Urinary bladder (tissue), 4 donors: ENCODE measurements around the gene GLI3. TPM values are rescaled to one million over a fixed set of nuclear protein-coding genes. Genes with fewer than 3 reads are reported as not detected.

Experiments used
- DNase-seq: peaks from one replicate; pipeline ENCODE4 v3.0.0-alpha.2; 2015; ENCODE audit errors: extremely low spot score
- H3K27ac ChIP-seq: one replicate; pipeline ENCODE4 v1.5.1; 2013; ENCODE audit warnings: low read depth, mild to moderate bottlenecking, moderate library complexity
- H3K36me3 ChIP-seq: one replicate; pipeline ENCODE4 v1.6.1; 2013; ENCODE audit warnings: mild to moderate bottlenecking, moderate library complexity; ENCODE audit not compliant: insufficient read depth
- H3K4me1 ChIP-seq: one replicate; pipeline ENCODE4 v1.6.1; 2013; ENCODE audit warnings: mild to moderate bottlenecking, moderate library complexity; ENCODE audit not compliant: insufficient read depth
- H3K4me3 ChIP-seq: one replicate; pipeline ENCODE4 v1.5.1; 2013; ENCODE audit warnings: low read depth, low read length
- WGBS: extraction: QIAGEN DNeasy Blood & Tissue Kit; methylation state at CpG from one replicate; pipeline ENCODE4 v1.1.7; 2013; 5-methylcytosine and 5-hydroxymethylcytosine counted together
- polyA plus RNA-seq: library from polyadenylated mRNA; stranded (reverse); fragments of 200-250 nt; gene quantifications from one replicate; pipeline ENCODE4 v1.2.3, GENCODE V29; 2013
- total RNA-seq: library from RNA; depleted of rRNA; stranded (reverse); fragments of >200 nt; gene quantifications from one replicate; pipeline ENCODE4 v1.2.3, GENCODE V29; 2014
- donor health status: healthy with polysubstance abuse.
- donor health status: healthy.

GLI3 gene
- total and polyA plus RNA-seq, 2 donors = 8.1 to 23.2 TPM

DNA sequence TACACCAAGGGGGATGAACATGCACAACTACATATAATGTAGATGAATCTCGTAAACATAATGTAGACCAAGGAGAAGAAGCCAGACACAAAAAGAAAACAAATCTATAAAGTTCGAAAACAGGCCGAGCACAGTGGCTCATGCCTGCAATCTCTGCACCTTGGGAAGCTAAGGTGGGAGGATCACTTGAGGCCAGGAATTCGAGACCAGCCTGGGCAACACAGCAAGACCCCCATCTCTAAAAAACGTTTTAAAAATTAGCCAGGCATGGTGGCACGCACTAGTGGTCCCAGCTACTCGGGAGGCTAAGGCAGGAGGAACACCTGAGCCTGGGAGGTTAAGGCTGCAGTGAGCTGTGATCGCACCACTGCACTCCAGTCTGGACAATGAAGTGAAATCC lies 68.5 kb downstream of the GLI3 start:
- H3K27ac ChIP-seq = no peak overlapping the region
- DNase-seq = no peak
- H3K36me3 ChIP-seq = no peaks in the 10 kb centered on the region
- H3K4me1 ChIP-seq = peaks cover 1% of the 10 kb centered on the region
- WGBS = 93% methylated on average over 8 of the region's 8 CpGs
- H3K4me3 ChIP-seq = no peak overlapping the region

DNA sequence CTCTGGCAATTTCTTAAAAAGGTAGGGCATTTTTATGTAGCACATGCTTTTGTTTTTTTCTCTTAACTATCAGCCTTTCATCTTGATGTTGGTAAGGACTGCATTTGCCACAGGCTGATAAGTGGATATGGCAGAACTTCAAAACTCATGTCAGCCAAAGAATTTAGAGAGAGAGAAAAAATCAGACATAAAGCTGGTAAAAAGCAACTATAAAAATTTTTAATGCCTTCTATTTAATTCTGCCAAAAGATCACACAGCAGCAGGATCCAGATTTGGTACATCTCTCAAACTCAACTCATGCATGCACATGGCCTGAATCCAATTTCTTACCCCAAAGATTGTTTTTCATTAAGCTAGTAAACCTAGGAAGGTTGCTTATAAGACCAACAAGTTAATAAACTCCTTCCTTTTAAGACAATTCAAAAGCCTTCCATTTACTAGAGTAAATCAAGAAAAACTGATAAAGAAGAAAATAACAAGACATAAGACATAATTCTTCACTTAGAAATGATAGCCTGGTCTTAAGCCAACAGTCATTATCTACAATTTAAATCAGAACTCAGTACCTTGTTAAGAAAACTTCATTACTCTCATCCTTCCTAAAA lies 69.3 kb downstream of the GLI3 start:
- no peak overlapping the region for H3K4me3 ChIP-seq
- peaks cover 1% of the 10 kb centered on the region for H3K4me1 ChIP-seq
- no peak for DNase-seq
- H3K27ac ChIP-seq = no peak overlapping the region
- H3K36me3 ChIP-seq = no peaks in the 10 kb centered on the region

DNA sequence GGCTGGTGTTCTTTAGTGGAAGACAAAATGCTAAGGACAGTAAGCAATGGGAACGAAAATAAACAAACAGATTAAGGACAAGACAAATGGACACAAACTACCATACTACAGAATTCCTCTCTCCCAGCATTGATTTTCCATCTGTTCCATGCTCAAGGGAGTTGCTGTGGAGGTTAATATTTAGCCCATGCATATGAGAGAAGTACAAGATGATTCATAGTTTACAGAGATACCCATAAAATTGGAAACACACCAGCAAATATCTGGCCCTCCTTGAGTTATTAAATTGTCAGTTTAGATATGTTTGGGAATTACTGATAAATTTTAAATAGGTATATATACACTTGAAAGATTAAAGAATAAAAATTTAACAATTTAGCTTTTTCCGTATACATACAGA lies 69.8 kb downstream of the GLI3 start:
- Histone ChIP-seq H3K36me3 (no peaks in the 10 kb centered on the region), H3K4me3 (no peak overlapping the region), H3K4me1 (peaks cover 1% of the 10 kb centered on the region), H3K27ac (no peak overlapping the region)
- WGBS = 58% methylated on average over 2 of the region's 2 CpGs
- no peak for DNase-seq

DNA sequence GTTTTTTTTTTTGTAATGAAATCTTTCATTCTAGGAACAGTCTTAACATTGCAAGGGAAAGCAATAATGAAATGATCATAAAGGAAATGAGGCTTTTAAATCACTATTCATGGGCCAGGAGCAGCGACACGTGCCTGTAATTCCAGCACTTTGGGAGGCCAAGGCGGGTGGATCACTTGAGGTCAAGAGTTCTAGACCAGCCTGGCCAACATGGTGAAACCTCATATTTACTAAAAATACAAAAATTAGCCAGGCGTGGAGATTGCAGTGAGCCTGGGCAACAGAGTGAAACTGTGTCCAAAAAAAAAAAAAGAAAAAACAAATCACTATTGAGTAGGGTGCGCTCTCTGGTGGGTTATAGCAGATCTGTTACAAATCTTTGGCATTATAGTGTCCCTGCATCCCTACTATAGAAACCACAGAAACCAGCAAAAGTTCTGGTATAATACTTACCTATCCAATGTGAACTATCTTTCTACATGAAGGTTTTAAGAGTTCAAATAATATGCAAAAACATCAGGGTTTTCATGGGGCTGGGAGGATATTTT lies 72.1 kb downstream of the GLI3 start:
- H3K4me1 ChIP-seq = peaks cover 1% of the 10 kb centered on the region
- no peak for DNase-seq
- H3K36me3 ChIP-seq = no peaks in the 10 kb centered on the region
- no peak overlapping the region for H3K27ac ChIP-seq
- 97% methylated on average over 5 of the region's 5 CpGs for WGBS
- no peak overlapping the region for H3K4me3 ChIP-seq

DNA sequence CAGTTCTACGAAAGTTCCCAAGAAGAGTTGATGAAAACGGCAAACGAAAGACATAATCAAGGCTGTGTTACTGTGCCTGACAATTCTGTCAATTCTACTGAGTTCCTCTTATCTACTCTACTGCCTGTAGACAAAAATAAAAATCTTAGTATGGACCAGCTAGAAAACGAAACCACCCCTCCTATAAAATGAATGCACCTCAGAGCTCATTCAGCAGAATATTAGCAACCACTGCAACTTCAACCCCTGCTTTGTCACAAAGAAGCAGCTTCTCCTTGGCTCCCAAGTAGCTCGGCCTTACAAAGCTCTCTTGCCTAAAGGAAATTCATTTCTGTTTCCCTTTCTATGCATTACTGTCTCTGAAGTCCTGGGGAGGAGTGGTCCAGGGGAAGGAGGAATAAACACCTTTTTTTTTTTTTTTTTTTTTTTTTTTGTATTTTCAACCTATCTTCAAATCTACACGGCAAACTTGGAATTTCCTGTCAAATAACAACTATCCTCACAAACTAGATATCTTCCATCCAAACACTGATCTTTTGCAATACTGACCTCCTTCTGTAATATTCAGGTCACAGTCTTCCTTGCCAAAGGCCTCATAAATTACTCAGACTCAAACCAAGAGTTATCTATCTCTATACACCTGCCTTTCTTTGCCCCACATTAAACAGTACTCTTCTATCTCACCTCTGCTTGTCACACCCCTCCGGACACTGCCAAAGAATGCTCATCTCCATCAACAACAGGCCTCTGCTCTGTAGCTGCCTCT lies 74.3 kb downstream of the GLI3 start:
- peaks cover 1% of the 10 kb centered on the region for H3K4me1 ChIP-seq
- H3K27ac ChIP-seq = no peak overlapping the region

DNA sequence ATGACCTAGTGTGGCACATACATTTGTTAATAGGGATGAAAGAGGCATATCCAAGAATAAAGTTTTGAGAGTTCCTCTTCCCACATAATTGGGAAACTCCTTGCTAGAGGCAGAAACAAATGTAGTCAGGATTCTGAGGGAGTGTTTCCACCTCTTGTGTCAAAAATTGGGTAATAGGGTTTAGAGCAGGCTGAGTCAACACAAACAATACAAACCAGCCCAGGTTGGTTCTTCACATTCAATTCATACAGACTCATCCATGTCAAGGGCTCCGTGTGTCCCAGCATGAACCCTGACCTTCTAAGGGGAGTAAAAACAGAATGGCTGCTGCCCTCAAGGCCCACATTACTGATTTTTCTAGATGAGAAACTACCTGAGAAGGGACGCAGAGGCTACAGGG lies 75.3 kb downstream of the GLI3 start:
- no peaks in the 10 kb centered on the region for H3K4me1 ChIP-seq
- no peak overlapping the region for H3K27ac ChIP-seq
- 87% methylated on average over 2 of the region's 2 CpGs for WGBS

More for the DNA sequence above, 74.3 kb downstream of the GLI3 start:
- 77% methylated on average over 7 of the region's 7 CpGs for WGBS
- no peak for DNase-seq
- Histone ChIP-seq H3K36me3 (no peaks in the 10 kb centered on the region), H3K4me3 (no peak overlapping the region)

DNA sequence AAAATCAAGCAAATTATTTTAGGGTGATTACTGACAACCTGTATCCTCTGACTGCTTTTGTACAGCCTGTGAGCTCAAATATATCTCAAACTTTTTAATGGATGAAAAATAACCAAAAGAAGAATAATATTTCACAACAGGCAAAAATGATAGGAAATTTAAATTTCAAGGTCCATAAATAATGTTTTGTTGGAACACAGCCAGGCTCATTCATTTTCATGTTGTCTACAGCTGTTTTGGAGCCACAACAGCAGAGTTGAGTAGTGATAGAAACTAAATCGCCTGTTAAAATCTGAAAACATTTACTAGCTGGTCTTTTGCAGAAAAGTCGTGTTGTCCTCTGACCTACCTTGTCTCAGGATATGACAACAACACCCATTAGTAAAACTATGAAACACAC lies 75.9 kb downstream of the GLI3 start:
- no peaks in the 10 kb centered on the region for H3K4me1 ChIP-seq
- no peaks in the 10 kb centered on the region for H3K36me3 ChIP-seq
- 54% methylated on average over 2 of the region's 2 CpGs for WGBS
- no peak overlapping the region for H3K27ac ChIP-seq
- H3K4me3 ChIP-seq = no peak overlapping the region
- DNase-seq = no peak

More for the DNA sequence above, 75.3 kb downstream of the GLI3 start:
- Histone ChIP-seq H3K36me3 (no peaks in the 10 kb centered on the region), H3K4me3 (no peak overlapping the region)
- DNase-seq = no peak

DNA sequence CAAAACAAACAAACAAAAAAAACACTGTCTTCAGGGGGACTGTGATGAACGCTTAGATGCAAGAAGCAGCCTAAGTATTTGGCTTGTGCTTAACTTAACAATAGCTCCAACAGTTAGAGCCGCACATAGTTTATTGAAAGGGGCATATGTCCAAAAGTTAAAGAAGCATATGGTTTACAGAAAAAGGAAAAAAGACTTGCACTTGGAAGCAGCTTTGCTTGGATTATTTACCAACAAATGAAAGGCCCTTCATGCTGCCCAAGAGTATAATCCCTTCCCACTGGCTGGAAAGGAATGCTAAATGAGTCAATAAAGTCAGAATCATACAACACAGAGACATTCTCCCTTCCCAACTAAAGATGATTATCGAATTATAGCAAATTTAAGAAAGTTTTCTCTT lies 77.9 kb downstream of the GLI3 start:
- WGBS = 44% methylated on average over 3 of the region's 3 CpGs
- DNase-seq = no peak
- H3K36me3 ChIP-seq = no peaks in the 10 kb centered on the region
- H3K4me3 ChIP-seq = no peak overlapping the region
- no peaks in the 10 kb centered on the region for H3K4me1 ChIP-seq
- H3K27ac ChIP-seq = no peak overlapping the region

DNA sequence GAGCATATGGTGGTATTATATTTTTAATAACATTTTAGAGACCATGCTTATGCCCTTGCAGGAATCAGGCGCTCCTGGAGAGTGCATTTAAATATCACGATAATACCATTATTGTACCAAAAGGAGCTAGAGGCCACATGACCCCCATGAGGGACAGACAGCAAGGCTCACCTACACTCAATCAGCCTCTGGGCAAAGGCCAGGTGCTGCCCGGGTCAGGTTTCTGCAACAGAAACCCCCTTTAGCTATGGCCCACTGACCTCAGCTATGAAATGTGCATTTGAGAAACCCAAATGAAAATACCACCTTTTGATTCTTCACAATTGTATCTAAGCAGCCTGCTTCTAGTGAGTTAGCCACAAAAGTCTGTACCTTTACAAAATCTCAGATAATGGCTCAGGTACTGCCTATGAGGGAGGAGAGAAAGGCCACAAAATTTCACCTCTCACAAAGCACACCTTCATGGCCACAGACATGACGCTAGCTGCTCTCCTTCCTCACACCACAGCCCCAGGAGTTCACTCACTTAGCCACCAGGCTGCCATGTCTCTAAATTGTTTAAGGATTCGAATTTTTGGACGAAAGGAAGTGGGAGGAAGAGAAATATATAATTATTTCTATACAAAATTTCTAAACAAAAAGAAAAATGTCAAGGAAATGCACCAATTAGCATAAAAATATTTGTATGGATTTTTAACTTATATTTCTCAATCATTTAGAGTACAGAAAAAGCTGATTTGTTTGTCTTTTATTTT lies 79.9 kb downstream of the GLI3 start:
- no peak for DNase-seq
- no peak overlapping the region for H3K27ac ChIP-seq
- no peaks in the 10 kb centered on the region for H3K36me3 ChIP-seq
- H3K4me1 ChIP-seq = no peaks in the 10 kb centered on the region
- WGBS = 89% methylated on average over 6 of the region's 6 CpGs
- no peak overlapping the region for H3K4me3 ChIP-seq

DNA sequence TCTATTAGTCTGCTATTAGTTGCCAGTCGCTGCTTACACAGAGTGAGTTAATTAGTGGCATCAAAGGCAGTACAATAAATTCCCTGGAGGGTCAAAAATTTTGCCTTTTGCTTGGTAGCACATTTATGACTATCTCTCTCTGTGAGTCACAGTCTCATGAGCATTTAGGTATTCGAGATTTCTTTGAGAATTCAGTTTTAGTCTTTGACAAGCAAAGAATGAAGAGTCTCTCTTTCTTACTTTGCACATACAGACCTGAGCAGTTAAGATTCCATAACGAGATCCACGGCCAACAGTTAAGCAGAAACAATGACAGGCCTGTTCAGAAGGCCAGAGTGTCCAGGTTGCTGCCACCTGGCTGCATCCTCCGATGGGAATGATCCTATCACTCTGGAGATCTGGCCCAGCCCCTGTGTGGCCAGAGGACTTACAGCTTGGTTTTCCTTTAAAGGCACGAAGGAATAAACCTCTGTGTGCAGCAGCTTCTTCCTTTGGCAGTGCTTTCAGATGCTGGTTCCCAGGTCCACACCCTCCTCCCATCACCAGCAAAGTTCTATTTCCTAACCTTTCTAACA lies 80.6 kb downstream of the GLI3 start:
- Histone ChIP-seq H3K27ac (no peak overlapping the region), H3K36me3 (no peaks in the 10 kb centered on the region), H3K4me1 (no peaks in the 10 kb centered on the region), H3K4me3 (no peak overlapping the region)
- WGBS = 43% methylated on average over 6 of the region's 6 CpGs
- no peak for DNase-seq

DNA sequence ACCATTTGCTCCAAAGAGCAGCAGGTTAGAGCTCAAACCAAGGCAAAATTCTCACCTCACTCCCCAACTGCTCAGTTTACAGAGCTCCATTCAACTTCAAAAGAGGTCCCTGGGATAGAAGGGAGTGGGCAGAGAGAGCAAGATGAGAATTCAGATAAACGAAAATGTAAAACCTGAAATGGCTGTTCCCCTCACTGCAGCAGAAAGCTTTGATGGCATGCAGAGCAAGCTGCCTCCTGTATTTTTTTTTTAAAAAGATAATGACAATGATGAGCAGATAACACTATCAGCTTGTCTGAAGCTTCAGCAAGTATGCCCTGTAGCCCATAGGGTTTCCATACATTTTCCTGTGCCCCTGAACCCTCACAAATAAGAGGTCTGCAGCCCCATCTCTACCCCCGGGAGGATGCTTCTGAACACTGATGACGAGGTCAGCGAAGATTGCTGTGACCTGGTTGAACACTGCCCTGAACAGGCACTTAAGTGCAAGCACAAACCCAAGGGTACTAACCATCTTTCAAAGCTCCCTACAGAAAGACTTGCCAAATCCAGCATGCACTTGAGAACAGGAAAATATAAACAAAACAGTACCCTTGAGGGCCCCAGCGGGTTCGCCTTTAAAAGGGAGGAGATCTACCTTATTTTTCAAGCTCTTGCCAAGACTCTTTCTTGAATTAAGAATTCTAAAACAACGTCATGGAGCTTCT lies 81.3 kb downstream of the GLI3 start:
- Histone ChIP-seq H3K4me1 (no peaks in the 10 kb centered on the region), H3K27ac (no peak overlapping the region), H3K4me3 (no peak overlapping the region), H3K36me3 (no peaks in the 10 kb centered on the region)
- no peak for DNase-seq
- WGBS = 77% methylated on average over 7 of the region's 7 CpGs

DNA sequence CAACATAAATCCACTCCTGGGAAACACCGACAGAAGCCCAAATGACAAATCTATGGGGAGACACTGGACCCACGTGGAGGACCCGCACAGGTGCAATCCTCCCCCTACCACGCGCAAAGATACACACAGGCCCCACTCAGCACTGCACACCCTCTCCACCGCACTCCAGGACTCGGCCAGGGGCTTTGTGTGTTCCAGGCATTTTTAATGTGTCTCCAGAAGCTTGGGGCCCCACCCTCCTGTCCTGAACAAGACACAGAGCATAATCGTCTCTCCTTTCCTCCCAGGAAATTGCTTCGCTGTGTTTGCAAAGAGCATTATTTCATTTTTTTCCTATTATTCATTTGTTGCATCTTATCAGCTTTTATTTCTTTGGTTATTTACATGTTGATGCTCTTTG lies 82.8 kb downstream of the GLI3 start:
- WGBS = 69% methylated on average over 9 of the region's 9 CpGs
- H3K27ac ChIP-seq = no peak overlapping the region
- no peak overlapping the region for H3K4me3 ChIP-seq
- DNase-seq = no peak
- no peaks in the 10 kb centered on the region for H3K4me1 ChIP-seq
- H3K36me3 ChIP-seq = no peaks in the 10 kb centered on the region
